ENCODE measurements around the gene NXPH2. TPM values are rescaled to one million over a fixed set of nuclear protein-coding genes. Genes with fewer than 3 reads are reported as not detected.

Gene NXPH2
- total RNA-seq, 1 experiment from 2014 or later: 1.8 TPM

GRCh38 chr2:138775736-138776135, 4.5 kb downstream of the NXPH2 start:
- no peak overlapping the region for H3K4me3 Mint-ChIP-seq
- Histone ChIP-seq H2BK15ac (ENCODE audit: low read depth, low read length) (no peak overlapping the region), H2BK5ac (ENCODE audit: insufficient read length, low read length) (no peak overlapping the region), H3K27me3 (ENCODE audit: insufficient read depth, low read length) (peaks cover 10% of the 10 kb centered on the region), H3K79me2 (ENCODE audit: insufficient read depth, low read length) (no peaks in the 10 kb centered on the region; the same call in 1 of the 2 replicates), H3K9ac (ENCODE audit: extremely low read depth, insufficient read length, low read length) (no peak overlapping the region), H3K18ac (ENCODE audit: insufficient read length, low read depth, low read length) (no peak overlapping the region), H4K91ac (ENCODE audit: insufficient read length, low read depth, low read length) (no peak overlapping the region), H3K27ac (ENCODE audit: insufficient read length, low read depth, low read length) (no peak overlapping the region), H3K9me3 (ENCODE audit: control insufficient read depth, low read depth, low read length) (no peaks in the 10 kb centered on the region), H2BK12ac (ENCODE audit: insufficient read length, low read depth, low read length) (no peak overlapping the region), H4K8ac (replicated peaks; ENCODE audit: insufficient read length, low read depth, low read length) (no peak overlapping the region), H2BK120ac (ENCODE audit: low read depth, low read length, poor library complexity, severe bottlenecking) (no peak overlapping the region), H3K23ac (ENCODE audit: insufficient read length, low read depth, low read length) (no peak overlapping the region), H3K14ac (ENCODE audit: insufficient read depth, low read length) (no peak overlapping the region), H3K56ac (ENCODE audit: insufficient read length, low read depth, low read length) (no peak overlapping the region), H3K4me2 (ENCODE audit: insufficient read depth, insufficient read length, low read length) (no peak overlapping the region), H4K20me1 (ENCODE audit: control insufficient read depth, insufficient read depth, insufficient read length) (no peaks in the 10 kb centered on the region), H2AK5ac (ENCODE audit: insufficient read length, low read length) (no peak overlapping the region), H2AFZ (ENCODE audit: low read length) (no peak overlapping the region), H2BK20ac (ENCODE audit: low read depth, low read length, poor library complexity, severe bottlenecking) (no peak overlapping the region), H4K5ac (ENCODE audit: insufficient read length, low read depth, low read length) (no peak overlapping the region), H3K4ac (ENCODE audit: low read depth, low read length) (no peak overlapping the region), H3T11ph (ENCODE audit: low read length) (no peak overlapping the region), H3K23me2 (ENCODE audit: insufficient read length, low read depth, low read length, poor library complexity, severe bottlenecking) (peaks cover 20% of the 10 kb centered on the region), H3K79me1 (ENCODE audit: insufficient read depth, low read depth, low read length, poor library complexity, severe bottlenecking) (no peaks in the 10 kb centered on the region), H3K4me1 (ENCODE audit: insufficient read depth, low read length) (peaks cover 2% of the 10 kb centered on the region; the same call in 1 of the 2 replicates)
- H3K4me1 Mint-ChIP-seq: peaks cover 32 to 43% of the 10 kb centered on the region in 2 experiments
- H3K27me3 Mint-ChIP-seq (ENCODE audit: low read depth): peaks cover 24% of the 10 kb centered on the region
- H3K36me3 Mint-ChIP-seq (ENCODE audit: insufficient read depth in 1 of 3, low read depth in 3 of 3): no peaks in the 10 kb centered on the region; a peak in 2 of 7 replicates
- DNase-seq: no peak
- peak overlapping the region in 2 of 3 experiments; percentile 16 to 73; a peak in 3 of 7 replicates for H3K27ac Mint-ChIP-seq
- no CpG with 5 or more reads among the region's 4 CpGs for WGBS (ENCODE audit: extremely low coverage, insufficient read length, low lambda C conversion rate)
- no peaks in the 10 kb centered on the region; a peak in 1 of 5 replicates for H3K9me3 Mint-ChIP-seq
- no peak for TF ChIP-seq CTCF (conservative IDR thresholded peaks at IDR 0.05)
